PC-9 (cell line): ENCODE data around the gene ZCCHC12.

ENCODE experiments used
- EZH2 ChIP-seq: fragments of 200-600 bp; sonication (generic); IDR thresholded peaks from 2 replicates; pipeline ENCODE4 v1.8.0; 2017; ENCODE audit warnings: antibody characterized with exemption, low read depth
- TF ChIP-seq, protein P1 (sequence below): fragments of 200-600 bp; sonication (generic); conservative IDR thresholded peaks from 2 replicates; pipeline ENCODE4 v1.6.1; 2017; ENCODE audit warnings: mixed run types, antibody characterized with exemption, mild to moderate bottlenecking, moderate library complexity

DNA sequence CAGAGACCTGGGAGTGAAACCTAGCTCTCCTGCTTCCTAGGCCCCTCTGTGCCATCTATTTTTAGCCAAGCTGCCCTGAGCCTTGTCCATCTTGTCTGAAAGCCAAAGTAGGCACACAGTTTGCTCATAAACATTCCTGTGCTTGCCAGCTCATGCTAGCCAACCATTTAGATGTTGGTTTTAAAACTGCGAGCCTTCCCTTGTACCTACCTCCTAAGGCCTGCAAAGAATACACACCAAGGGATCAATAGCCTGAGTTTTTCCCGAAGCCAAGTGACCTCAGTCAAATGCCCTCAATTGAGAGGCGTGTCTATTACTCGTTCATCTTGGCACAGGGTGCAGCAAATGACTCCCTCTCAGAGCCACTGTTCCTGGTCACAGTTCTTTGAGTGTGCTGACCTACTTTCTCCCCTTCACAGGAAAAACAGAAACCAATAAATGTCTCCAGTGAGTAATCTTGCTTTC is 48.5 kb downstream of the ZCCHC12 start:
- TF ChIP-seq, protein P1, sequence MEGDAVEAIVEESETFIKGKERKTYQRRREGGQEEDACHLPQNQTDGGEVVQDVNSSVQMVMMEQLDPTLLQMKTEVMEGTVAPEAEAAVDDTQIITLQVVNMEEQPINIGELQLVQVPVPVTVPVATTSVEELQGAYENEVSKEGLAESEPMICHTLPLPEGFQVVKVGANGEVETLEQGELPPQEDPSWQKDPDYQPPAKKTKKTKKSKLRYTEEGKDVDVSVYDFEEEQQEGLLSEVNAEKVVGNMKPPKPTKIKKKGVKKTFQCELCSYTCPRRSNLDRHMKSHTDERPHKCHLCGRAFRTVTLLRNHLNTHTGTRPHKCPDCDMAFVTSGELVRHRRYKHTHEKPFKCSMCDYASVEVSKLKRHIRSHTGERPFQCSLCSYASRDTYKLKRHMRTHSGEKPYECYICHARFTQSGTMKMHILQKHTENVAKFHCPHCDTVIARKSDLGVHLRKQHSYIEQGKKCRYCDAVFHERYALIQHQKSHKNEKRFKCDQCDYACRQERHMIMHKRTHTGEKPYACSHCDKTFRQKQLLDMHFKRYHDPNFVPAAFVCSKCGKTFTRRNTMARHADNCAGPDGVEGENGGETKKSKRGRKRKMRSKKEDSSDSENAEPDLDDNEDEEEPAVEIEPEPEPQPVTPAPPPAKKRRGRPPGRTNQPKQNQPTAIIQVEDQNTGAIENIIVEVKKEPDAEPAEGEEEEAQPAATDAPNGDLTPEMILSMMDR = no peak
- no peak for TF ChIP-seq EZH2
